ENCODE results near the gene OSBP2. TPM values are rescaled to one million over a fixed set of nuclear protein-coding genes. Genes with fewer than 3 reads are reported as not detected.

OSBP2 gene
- total RNA-seq, 1 donor from 2014 or later = 22.2 TPM

GRCh38 chr22:30872285-30873041 lies 177.8 kb downstream of the OSBP2 start:
- no peak for DNase-seq
- H3K4me1 ChIP-seq = peaks cover 21% of the 10 kb centered on the region
- H3K9me3 ChIP-seq (replicated peaks) = no peaks in the 10 kb centered on the region
- TF ChIP-seq CTCF (IDR thresholded peaks at IDR 0.05; ENCODE audit: borderline replicate concordance) = no peak
- H3K27ac ChIP-seq (replicated peaks) = no peak overlapping the region
- H3K36me3 ChIP-seq = no peaks in the 10 kb centered on the region
- H3K4me3 ChIP-seq = no peak overlapping the region
- no peaks in the 10 kb centered on the region for H3K27me3 ChIP-seq (ENCODE audit: low read depth)
- intact Hi-C loops (cut with micrococcal nuclease) = no loop called here

- Histone ChIP-seq H3K9me3 (replicated peaks) (no peaks in the 10 kb centered on the region), H3K27ac (replicated peaks) (no peak overlapping the region), H3K27me3 (ENCODE audit: low read depth) (no peaks in the 10 kb centered on the region), H3K4me3 (no peak overlapping the region), H3K36me3 (no peaks in the 10 kb centered on the region), H3K4me1 (peaks cover 28% of the 10 kb centered on the region)
- DNase-seq = no peak
- intact Hi-C loops (cut with micrococcal nuclease) = no loop called here
- TF ChIP-seq CTCF (IDR thresholded peaks at IDR 0.05; ENCODE audit: borderline replicate concordance) = no peak
Measured at GRCh38 chr22:30873086-30873650, 178.5 kb downstream of the OSBP2 start.

GRCh38 chr22:30873661-30874060 lies 179.0 kb downstream of the OSBP2 start:
- DNase-seq = no peak
- intact Hi-C loops (cut with micrococcal nuclease) = no loop called here
- Histone ChIP-seq H3K36me3 (no peaks in the 10 kb centered on the region), H3K27ac (replicated peaks) (no peak overlapping the region), H3K4me1 (peaks cover 33% of the 10 kb centered on the region), H3K4me3 (no peak overlapping the region), H3K27me3 (ENCODE audit: low read depth) (no peaks in the 10 kb centered on the region), H3K9me3 (replicated peaks) (no peaks in the 10 kb centered on the region)
- TF ChIP-seq CTCF (IDR thresholded peaks at IDR 0.05; ENCODE audit: borderline replicate concordance) = no peak

- H3K27ac ChIP-seq (replicated peaks) = peak overlapping the region; percentile 85
- no peak for DNase-seq
- no peaks in the 10 kb centered on the region for H3K9me3 ChIP-seq (replicated peaks)
- peaks cover 43% of the 10 kb centered on the region for H3K4me1 ChIP-seq
- TF ChIP-seq CTCF (IDR thresholded peaks at IDR 0.05; ENCODE audit: borderline replicate concordance) = no peak
- intact Hi-C loops (cut with micrococcal nuclease) = no loop called here
- H3K36me3 ChIP-seq = no peaks in the 10 kb centered on the region
- H3K27me3 ChIP-seq (ENCODE audit: low read depth) = no peaks in the 10 kb centered on the region
- no peak overlapping the region for H3K4me3 ChIP-seq
Measured at GRCh38 chr22:30874431-30875370, 180.0 kb downstream of the OSBP2 start.

- DNase-seq = peak; percentile 76
- Histone ChIP-seq H3K36me3 (no peaks in the 10 kb centered on the region), H3K27me3 (ENCODE audit: low read depth) (no peaks in the 10 kb centered on the region), H3K27ac (replicated peaks) (peak overlapping the region; percentile 85), H3K4me1 (peaks cover 52% of the 10 kb centered on the region), H3K4me3 (no peak overlapping the region), H3K9me3 (replicated peaks) (no peaks in the 10 kb centered on the region)
- no peak for TF ChIP-seq CTCF (IDR thresholded peaks at IDR 0.05; ENCODE audit: borderline replicate concordance)
- intact Hi-C loops (cut with micrococcal nuclease) = no loop called here
Measured at GRCh38 chr22:30875481-30876215, 181.0 kb downstream of the OSBP2 start.

Measured in left ventricle myocardium inferior (tissue), 1 donor.